Measurements from ENCODE around the gene SEC24B. TPM values are rescaled to one million over a fixed set of nuclear protein-coding genes. Genes with fewer than 3 reads are reported as not detected.

SEC24B gene
- total RNA-seq, 2 donors from 2014 or later, result 27.2 to 39.1 TPM

- H3K27me3 ChIP-seq (replicated peaks; ENCODE audit: insufficient read depth), result no peaks in the 10 kb centered on the region
- H3K4me3 ChIP-seq, result peak overlapping the region; percentile 83
- H3K9me3 ChIP-seq, result no peaks in the 10 kb centered on the region
- ATAC-seq (ENCODE audit: insufficient number of reproducible peaks, low FRiP score, low read depth) (no peak), DNase-seq (ENCODE audit: low spot score) (no peak)
- H3K4me1 ChIP-seq (ENCODE audit: control insufficient read depth in 1 of 2, low read depth in 2 of 2), result peaks cover 11 to 33% of the 10 kb centered on the region in 2 donors
- peak overlapping the region; percentile 89 to 93 for H3K27ac ChIP-seq
- no peaks in the 10 kb centered on the region for H3K36me3 ChIP-seq
- TF ChIP-seq, protein P1, sequence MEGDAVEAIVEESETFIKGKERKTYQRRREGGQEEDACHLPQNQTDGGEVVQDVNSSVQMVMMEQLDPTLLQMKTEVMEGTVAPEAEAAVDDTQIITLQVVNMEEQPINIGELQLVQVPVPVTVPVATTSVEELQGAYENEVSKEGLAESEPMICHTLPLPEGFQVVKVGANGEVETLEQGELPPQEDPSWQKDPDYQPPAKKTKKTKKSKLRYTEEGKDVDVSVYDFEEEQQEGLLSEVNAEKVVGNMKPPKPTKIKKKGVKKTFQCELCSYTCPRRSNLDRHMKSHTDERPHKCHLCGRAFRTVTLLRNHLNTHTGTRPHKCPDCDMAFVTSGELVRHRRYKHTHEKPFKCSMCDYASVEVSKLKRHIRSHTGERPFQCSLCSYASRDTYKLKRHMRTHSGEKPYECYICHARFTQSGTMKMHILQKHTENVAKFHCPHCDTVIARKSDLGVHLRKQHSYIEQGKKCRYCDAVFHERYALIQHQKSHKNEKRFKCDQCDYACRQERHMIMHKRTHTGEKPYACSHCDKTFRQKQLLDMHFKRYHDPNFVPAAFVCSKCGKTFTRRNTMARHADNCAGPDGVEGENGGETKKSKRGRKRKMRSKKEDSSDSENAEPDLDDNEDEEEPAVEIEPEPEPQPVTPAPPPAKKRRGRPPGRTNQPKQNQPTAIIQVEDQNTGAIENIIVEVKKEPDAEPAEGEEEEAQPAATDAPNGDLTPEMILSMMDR (IDR thresholded peaks at IDR 0.05), result no peak
These were observed 1.4 kb upstream of the SEC24B start for GRCh38 chr4:109432203-109432602.

DNA sequence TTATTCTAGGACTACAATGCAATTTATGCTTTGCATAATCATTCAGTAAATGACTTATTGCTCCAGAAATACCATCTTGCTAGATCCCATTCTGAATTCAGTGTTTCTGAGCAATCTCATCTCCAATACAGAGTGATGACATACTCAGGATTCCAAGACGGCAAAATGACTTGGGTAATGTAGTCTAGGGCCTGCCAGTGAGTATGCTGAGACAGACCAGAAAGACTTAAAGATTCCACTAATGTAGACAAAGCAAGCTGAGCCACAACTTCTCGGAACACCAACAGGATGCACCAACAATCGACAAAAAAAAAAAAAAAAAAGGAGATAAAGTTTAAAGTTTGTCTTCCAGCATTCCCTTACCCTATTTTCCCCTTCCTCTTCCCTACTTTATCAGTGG, 919 bp upstream of the SEC24B start:
- no peaks in the 10 kb centered on the region for H3K9me3 ChIP-seq

DNA sequence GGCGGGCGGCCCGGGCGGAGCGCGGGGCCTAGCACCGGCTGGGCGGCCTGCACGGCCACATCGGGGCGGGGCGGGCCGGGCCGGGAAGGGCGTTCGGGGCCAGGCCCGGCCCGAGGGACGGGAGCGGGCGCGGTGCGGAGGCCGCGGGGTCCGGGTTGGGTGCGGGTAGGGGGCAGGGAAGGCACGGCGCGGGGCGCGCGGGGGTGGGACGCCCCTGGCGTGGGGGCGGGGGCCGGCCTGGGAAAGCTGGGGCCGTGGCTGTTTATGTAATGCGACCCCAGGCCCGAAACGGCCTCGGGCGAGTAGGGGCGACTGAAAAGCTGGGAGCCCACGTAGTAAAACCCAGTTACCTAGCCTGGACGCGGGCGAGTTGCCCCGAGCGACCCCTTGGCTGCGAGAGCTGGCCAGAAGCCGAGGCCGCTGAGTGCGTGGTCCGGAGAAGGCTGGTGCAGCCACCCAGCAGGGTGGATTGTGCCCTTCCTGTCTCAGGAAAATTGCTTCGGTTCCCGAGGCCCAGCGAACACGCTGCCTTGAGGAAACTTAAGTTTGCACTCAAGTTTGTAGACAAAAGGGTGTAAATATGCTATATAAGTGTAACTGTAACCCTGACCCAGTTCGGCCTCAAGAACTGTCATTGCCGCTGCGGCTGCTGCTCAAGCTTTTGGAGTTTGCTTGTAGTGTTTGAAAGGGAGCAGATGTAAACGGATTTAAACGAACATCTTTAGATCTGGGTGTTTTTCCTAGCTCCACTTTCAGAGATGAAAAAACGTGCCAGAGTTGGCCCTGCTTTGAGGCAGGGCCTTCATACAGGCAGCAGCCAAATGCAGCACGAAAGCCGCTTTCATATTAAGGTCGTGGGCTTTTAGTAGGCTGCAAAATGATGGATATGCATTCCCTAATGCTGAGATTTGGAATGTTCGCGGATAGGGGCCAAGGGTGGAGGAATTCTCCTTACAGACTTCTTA, 674 bp downstream of the SEC24B start:
- Histone ChIP-seq H3K27me3 (replicated peaks; ENCODE audit: insufficient read depth) (no peaks in the 10 kb centered on the region), H3K36me3 (no peaks in the 10 kb centered on the region), H3K4me3 (peak overlapping the region; percentile 83), H3K9me3 (no peaks in the 10 kb centered on the region), H3K4me1 (ENCODE audit: control insufficient read depth in 1 of 2, low read depth in 2 of 2) (peaks cover 17 to 40% of the 10 kb centered on the region in 2 donors), H3K27ac (peak overlapping the region; percentile 89 to 93)
- DNase-seq (ENCODE audit: low spot score) (no peak), ATAC-seq (ENCODE audit: insufficient number of reproducible peaks, low FRiP score, low read depth) (peak; percentile 31)
- TF ChIP-seq, protein P1 (IDR thresholded peaks at IDR 0.05), result no peak

More for the DNA sequence above, 919 bp upstream of the SEC24B start:
- H3K27ac ChIP-seq, result peak overlapping the region; percentile 89 to 93
- DNase-seq (ENCODE audit: low spot score), result no peak
- TF ChIP-seq, protein P1 (IDR thresholded peaks at IDR 0.05), result no peak
- peaks cover 13 to 35% of the 10 kb centered on the region in 2 donors for H3K4me1 ChIP-seq (ENCODE audit: control insufficient read depth in 1 of 2, low read depth in 2 of 2)
- H3K27me3 ChIP-seq (replicated peaks; ENCODE audit: insufficient read depth), result no peaks in the 10 kb centered on the region
- ATAC-seq (ENCODE audit: insufficient number of reproducible peaks, low FRiP score, low read depth), result no peak
- no peaks in the 10 kb centered on the region for H3K36me3 ChIP-seq
- H3K4me3 ChIP-seq, result peak overlapping the region; percentile 83

DNA sequence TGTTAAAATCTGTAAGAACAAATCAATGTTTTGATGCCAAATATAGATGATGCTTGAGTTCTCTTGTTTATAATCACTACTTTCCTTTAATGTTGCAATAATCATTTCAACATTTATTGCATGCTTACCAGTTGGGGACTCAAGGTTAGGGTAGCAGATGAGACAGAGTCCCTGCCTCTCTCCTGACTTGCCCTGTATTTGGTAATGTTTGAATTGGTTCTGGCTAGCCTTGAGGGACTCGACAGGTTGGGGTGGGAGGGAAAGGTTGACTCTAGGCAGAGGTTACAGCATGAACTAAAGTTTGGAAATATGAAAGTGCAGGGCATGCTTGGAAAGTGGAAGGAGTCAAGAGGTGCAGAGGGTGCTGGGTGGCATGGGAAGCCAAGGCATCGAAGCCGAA, 2.0 kb downstream of the SEC24B start:
- DNase-seq (ENCODE audit: low spot score), result no peak
- peaks cover 23 to 46% of the 10 kb centered on the region in 2 donors for H3K4me1 ChIP-seq (ENCODE audit: control insufficient read depth in 1 of 2, low read depth in 2 of 2)
- H3K4me3 ChIP-seq, result peak overlapping the region; percentile 83
- no peaks in the 10 kb centered on the region for H3K9me3 ChIP-seq
- no peak overlapping the region for H3K27ac ChIP-seq
- TF ChIP-seq, protein P1 (IDR thresholded peaks at IDR 0.05), result no peak
- no peaks in the 10 kb centered on the region for H3K36me3 ChIP-seq
- no peaks in the 10 kb centered on the region for H3K27me3 ChIP-seq (replicated peaks; ENCODE audit: insufficient read depth)
- no peak for ATAC-seq (ENCODE audit: insufficient number of reproducible peaks, low FRiP score, low read depth)

GRCh38 chr4:109436504-109436903, 2.9 kb downstream of the SEC24B start:
- DNase-seq (ENCODE audit: low spot score), result no peak
- no peak for ATAC-seq (ENCODE audit: insufficient number of reproducible peaks, low FRiP score, low read depth)
- peaks cover 24 to 54% of the 10 kb centered on the region in 2 donors for H3K4me1 ChIP-seq (ENCODE audit: control insufficient read depth in 1 of 2, low read depth in 2 of 2)

More at GRCh38 chr4:109436504-109436903, 2.9 kb downstream of the SEC24B start:
- TF ChIP-seq, protein P1 (IDR thresholded peaks at IDR 0.05), result no peak
- no peak overlapping the region for H3K27ac ChIP-seq
- H3K4me3 ChIP-seq, result no peak overlapping the region
- no peaks in the 10 kb centered on the region for H3K9me3 ChIP-seq
- no peaks in the 10 kb centered on the region for H3K27me3 ChIP-seq (replicated peaks; ENCODE audit: insufficient read depth)
- H3K36me3 ChIP-seq, result no peaks in the 10 kb centered on the region

All from thoracic aorta (tissue), 2 donors.